GM10847 (cell line): ENCODE results near the gene NYNRIN.

Experiments
- POLR2A ChIP-seq: IDR thresholded peaks from 2 replicates; pipeline ENCODE4 v1.6.1; 2011; ENCODE audit not compliant: insufficient read length; ENCODE audit errors: extremely low read depth

NYNRIN gene

DNA sequence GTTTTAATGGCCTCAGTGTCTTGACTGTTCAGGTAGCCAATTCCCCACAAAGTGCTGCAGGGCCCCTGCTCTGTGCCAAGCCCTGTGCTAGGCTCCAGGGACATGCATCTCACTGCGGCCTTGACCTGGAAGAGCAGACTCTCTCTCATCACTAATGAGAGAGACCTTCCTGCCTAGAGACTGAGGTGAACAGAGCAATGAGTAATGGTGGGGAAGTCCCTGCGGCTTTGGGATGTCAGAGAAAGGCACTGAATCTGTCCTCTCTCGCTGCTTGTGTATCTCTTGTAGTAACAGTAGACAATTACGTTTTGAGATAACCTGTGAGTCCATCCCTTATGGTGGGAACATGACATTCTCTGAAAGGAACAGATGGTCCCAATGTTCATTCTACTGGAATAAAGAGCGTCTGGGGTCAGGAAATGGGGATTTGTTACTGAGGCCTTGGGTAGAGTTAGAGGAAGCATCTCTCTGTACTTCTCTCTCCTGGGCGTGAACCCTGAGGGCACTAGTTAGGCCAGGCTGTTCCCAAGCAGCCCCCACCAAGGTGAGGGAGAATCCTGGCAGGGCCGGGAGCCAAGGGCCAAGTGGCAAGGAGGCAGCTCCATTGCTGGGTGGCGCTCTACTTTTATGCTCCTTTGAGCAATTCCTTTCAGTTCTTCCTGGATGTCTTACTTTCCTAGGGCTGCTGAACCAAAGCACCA lies 17.3 kb upstream of the NYNRIN start:
- TF ChIP-seq POLR2A = no peak

DNA sequence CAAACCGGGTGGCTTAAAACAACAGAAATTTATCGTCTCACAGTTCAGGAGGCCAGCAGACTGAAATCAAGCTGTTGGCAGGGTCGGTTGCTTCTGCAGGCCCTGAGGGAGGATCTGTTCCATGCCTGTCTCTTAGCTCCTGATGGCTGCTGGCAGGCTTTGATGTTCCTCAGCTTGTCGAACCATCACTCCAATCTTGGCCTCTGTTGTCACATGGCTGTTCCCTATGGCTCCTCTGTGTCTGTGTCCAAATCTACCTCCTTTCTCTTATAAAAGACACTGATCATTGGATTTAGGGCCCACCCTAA lies 16.8 kb upstream of the NYNRIN start:
- TF ChIP-seq POLR2A = no peak

DNA sequence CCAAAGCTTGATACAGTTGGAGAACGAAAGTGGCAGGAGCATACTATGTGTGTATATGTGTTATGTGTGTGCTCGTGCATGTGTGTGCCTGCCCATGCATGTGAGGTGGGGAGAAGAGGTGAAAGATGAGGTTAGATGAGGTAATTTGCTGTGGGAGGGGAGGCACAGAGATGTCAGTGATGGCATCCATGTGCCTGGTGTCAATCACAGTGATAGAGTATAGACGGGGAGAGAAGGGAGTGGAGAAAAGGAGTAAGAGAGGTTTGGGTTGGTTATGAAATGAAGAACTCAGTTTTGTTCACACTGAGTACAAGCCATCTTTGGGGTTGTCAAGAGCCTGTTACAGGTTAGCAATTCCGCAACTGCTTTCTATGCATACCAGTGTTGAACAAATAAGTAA lies 14.6 kb upstream of the NYNRIN start:
- no peak for TF ChIP-seq POLR2A

DNA sequence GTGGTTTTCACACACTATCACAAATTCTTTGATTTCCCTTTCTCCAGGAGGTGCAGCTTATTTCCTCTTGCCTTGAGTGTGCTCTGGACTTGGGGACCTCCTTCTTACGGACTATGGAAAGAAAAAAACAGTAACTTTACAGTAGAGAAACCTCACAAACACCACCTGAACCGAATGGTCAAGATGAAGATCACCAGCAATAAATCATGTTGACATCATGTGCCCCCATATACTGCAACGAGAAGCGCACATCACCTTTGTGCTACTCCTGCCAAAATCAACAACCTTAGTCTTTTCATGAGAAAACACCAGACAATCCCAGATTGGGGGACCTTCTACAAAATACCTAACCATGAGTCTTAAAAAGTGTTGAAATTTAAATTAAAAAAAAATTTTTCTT lies 13.3 kb upstream of the NYNRIN start:
- TF ChIP-seq POLR2A = no peak

DNA sequence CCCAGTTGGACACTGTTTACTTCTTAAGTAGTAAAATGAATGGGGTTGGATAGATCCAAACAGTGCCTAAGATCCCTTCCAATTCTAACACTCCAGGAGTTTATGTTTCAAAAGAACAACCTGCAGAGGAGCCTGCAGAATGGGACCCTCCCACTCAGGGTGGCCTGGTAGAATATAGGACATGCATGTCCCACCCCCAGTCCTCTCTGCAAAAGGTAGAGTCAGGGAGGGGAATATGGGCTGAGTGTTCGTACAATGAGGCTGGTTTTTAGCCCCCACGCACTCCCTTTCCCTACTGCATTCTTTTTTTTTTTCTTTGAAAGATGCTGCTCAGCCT lies 11.8 kb upstream of the NYNRIN start:
- TF ChIP-seq POLR2A = no peak

DNA sequence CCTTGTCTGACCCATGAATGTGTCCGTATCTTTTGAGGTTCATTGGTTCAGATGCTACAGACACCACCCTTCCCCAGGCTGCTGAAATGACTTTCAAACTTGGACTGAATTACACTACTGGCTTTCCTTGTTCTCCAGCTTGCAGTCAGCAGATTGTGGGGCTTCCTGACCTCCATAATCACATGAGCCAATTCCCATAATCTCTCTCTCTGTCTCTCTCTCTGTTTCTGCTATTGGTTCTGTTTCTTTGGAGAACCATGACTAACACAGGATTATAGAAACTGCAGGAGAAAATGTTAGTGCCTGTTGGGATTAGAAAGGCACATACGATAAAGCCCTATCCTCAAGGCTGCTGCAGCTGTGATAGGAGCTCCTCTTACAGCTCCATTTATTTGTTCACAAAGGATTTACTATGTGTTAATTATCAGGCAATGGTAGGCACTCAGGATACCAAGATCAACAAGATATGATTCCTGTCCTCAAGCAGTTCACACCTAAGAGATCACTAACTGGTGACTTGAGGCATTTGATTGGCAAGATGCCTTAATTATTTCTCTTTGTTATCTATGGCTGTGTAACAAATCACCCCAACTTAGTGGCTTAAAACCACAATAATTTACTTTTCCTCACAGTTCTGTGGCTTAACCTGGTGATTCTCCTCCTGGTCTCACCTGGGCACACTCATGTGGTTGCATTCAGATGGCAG lies 10.2 kb upstream of the NYNRIN start:
- TF ChIP-seq POLR2A = no peak

DNA sequence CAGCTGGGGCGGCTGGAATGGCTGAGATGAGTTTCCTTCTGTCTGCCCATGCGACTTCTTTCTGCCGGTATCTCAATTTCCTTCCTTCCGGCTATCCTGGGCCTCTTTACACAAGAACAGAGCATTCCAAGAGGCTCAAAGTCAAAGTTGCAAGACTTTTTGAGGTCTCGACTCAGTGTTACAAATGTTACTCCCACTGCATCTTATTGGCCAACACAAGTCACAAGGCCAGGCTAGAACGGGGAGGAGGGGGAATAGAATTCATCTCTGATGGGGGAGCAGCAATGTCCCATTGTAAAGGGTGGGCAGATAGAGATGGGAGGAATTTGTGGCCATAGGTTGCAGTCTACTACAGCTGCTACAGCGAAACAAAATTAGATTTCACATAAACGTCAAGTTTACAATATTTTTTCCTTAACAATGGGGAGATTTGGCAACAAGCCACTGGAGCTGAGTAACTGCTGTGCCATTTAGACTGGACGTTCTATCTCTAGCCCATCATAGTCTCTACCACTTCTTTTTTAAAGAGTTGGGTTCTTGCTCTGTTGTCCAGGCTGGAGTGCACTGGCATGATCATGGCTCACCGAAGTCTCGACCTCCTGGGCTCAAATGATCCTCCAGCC lies 9.5 kb upstream of the NYNRIN start:
- TF ChIP-seq POLR2A = no peak

DNA sequence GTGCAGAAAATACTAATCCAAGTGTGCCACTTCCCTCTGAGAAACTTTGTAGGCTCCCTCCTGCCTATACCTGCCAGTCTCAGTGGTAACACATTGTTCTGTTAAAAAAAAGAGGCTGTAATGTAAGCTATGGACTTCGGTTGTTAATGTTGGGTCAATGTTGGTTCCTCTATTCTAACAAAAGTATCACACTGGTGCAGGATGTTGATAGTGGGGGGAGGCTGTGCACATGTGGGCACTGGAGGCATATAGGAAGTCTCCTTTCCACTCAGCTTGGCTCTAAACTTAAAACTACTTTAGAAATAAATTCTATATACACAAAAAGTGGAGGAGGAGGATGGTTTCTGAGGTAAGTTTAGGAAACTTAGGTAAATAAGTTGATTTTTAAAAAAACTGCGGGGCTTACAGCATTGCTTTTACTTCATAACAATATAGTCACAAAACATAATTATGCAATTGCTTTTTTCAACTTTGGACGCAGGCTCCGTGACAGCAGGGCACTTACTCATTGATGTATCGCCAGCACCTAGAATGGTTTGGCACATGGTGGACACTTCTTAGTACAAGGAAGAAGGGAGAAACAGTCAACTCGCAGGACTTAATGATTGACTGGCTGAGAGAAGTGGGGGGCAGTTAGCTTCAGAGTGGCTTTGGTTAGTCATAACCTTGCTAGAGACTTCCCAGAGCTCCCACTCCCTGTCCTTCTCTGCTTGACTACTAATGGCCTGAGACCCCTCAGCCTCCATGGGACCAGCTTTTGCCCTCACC lies 7.9 kb upstream of the NYNRIN start:
- TF ChIP-seq POLR2A = no peak

DNA sequence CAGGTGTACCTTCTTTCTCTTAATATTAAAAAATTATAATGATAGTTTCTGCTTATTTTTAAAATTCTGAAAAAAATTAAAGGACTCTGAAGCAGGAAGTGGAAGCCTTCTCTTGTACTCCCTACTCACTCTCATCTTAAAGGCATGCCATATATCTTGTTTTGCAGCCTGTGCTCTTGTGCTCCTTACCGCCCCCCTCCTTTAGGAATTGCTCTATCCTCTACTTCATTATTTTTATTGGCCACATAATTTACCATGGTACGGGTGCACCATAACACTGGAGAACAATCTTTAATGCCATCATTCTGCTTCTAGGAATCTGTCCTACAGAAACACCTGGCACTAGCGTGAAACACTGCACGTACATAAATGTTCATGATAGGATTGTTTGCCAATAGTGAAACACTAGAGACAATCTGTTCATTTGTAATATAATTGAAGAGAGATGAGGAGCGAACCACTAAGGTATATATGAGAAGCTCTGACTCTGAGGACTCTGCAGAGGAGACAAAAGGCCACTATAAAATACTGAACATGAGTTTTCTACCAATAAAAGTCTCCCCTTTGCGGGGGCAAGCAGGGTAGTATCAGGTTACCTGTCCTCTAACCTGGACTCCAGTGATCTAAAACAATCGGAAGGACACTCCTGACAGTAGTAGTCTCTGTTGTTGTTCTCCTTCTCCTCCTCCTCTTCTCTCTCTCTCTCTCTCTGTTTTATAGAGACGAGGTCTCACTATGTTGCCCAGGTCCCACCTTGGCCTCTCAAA lies 6.3 kb upstream of the NYNRIN start:
- TF ChIP-seq POLR2A = no peak

DNA sequence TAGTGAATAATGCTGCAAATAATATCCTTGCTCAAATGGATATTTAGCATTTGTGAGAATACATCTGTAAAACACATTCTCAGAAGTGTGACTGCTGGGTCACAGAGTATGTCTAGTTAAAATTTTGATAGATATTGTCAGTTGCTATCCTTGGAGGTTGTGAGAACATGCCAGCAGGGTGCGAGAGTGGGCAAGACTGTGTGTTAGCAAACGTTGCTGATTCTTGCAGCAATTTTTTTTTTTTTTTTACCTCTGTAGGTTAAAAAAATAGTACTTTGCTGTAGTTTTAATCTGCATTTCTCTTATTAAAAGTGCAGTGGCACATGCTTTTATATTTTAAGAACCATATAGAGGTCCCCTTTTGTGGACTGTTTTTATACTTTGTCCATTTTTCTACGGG lies 4.5 kb upstream of the NYNRIN start:
- no peak for TF ChIP-seq POLR2A

DNA sequence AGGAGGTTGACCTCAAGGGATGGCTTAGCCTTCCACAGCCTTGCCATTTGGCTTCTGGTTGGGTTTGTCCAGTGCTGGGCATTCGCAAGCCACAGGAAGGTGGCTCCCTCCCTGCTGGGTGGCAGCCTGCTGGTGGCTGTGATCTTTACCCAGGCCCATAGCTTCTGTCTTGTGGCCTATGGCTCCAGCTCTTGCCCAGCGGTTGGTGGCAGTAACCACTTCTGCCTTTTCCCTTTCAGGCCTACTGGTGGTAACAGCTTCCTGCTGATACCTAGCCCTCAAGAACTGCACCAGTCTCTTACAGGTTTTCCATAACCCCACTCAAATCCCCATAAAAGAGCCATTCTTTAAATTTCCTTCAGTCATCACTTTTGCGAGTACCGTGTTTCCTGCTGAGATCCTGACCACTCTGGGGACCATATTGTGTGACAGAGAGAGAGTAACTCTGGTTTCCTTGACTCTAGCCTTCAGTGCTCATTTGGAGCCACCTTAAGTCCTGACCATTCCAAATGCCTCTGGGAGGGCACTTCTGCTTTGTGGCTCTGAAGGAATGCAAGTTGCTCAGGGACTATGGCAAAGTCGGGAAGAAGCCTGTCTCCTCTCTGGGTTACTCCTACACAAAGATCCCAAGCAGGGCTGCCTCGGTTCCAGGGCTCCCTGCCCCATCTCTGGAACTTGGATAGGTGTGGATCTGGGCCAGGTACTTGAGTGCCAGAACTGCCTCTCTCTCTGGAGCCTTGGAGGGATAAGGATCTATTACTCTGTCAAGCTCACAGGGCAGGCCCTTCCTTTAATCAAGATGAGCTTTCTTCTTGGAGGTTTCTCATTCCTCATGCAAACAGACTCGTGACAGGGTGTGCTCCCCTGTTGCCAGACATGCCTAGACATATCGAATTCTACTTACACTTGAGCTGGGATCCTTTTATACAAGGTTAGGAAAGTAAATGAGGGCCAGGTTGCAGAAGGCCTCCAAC lies 2.9 kb upstream of the NYNRIN start:
- TF ChIP-seq POLR2A = no peak

DNA sequence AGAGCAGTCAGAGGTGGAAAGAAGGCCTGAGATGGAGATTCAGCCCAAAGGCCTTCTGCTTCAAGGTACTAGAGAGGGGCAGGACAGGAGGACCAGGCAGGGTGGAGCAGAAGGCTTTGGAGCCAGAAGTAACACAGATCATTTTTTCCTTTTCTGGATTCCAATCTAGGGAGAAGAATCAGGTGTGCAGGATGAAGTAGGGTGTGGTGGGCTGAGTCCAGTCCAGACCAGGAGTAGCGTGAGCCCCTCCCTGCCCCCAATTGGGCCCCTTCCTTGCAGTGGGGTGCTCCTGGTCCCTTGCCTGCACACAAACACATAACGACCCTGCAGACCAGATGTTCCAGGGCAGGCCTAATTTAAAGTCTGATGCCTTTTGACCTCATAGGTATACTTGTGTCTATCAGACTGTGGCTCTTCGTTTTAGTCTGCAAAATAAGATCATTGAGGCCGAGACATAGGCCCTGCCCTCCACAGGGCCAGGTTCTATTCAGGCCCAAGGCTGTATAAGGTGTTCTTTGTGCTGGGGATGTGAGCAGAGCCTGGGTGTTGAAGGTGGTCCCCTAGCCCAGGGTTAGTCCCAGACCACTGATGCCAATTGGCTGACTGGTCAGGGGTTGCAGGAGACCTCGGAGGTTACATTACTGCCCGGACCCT lies 1.0 kb upstream of the NYNRIN start:
- TF ChIP-seq POLR2A = no peak

DNA sequence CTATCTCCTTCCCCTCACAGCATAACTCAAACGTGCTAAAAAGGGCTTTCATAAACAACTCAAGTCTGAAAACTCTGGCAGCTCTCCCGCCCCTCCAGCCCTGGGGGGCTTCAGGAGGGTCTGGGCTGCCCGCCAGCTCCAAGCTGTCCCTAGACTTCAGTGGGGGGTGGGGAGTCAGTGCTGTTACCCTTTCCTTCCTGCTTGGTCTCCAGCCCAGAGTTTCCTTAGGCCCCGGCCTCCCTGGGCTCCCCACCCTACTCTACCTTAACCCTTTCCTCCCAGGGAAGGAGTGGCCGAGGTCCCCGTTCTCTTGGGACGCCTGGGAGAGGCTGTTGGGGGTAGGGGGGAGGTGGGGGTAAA lies 530 bp upstream of the NYNRIN start:
- TF ChIP-seq POLR2A = no peak

DNA sequence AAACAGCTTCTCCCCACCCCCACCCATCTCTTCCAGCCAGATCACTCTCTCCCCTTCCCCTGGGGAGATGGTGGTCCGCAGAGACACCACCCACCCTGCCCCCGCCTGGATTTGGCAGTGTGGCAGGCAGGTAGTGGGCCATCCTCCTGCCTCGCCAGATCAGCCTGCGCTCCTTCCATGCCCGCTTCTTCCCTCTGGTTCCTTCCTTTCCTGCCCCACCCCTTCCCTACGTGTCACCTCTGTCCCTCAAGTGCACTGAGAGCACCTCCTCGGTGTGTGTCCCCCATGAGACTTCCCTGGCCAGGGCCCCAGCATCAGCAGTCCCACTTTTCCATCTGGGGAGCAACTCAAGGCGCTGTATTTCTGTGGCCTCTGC lies 632 bp downstream of the NYNRIN start:
- no peak for TF ChIP-seq POLR2A
